ENCODE data around the gene LRRK1. TPM values are rescaled to one million over a fixed set of nuclear protein-coding genes. Genes with fewer than 3 reads are reported as not detected.

The LRRK1 gene
- total and polyA plus RNA-seq, 2 of the 4 experiments (the other 2 are of a cell fraction), result 3.0 to 5.8 TPM

DNA sequence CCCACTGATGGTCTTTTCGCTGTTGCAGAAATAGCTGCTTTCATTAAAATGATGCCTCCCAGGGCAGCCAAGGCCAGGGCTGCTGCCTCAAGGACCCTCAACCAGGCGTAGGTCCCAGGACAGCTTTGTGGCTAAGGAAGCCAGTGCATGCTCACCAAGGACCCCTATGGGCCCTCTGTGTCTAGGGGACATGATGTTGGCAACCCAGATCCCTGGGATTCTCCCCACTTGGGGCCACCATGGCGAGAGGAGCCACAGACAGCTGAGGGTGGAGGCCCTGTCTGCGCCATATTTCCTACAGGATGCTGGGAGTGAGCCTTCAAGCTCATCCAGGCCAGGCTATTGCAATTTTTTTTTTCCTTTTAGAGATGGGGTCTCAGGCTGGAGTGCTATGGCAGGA lies 195.5 kb downstream of the LRRK1 start:
- POLR2A ChIA-PET (ENCODE audit: unreplicated experiment), result no interaction called here
- Histone ChIP-seq H3K27me3 (ENCODE audit: control insufficient read depth, insufficient read depth, low read length) (no peaks in the 10 kb centered on the region), H3K9me1 (ENCODE audit: insufficient read depth, low read length) (peaks cover 7% of the 10 kb centered on the region), H3K56ac (ENCODE audit: extremely low read depth, insufficient read depth, low read length) (no peak overlapping the region), H2AFZ (replicated peaks; ENCODE audit: low read length, poor library complexity) (no peak overlapping the region), H4K8ac (ENCODE audit: low read depth in 2 of 2, low read length in 2 of 2) (no peak overlapping the region), H2BK15ac (ENCODE audit: low read depth, low read length) (no peak overlapping the region), H4K91ac (ENCODE audit: insufficient read depth, low read depth, low read length) (no peak overlapping the region), H4K20me1 (ENCODE audit: insufficient read depth, low read length) (no peaks in the 10 kb centered on the region), H3K36me3 (ENCODE audit: control insufficient read depth, insufficient read depth, low read length) (no peaks in the 10 kb centered on the region), H3K4ac (ENCODE audit: low read depth, low read length) (no peak overlapping the region), H3K9me3 (ENCODE audit: control insufficient read depth, insufficient read depth, low read length) (no peaks in the 10 kb centered on the region), H3K23ac (ENCODE audit: low read depth, low read length) (no peak overlapping the region), H2AK5ac (ENCODE audit: low read depth, low read length) (no peak overlapping the region), H3K9ac (ENCODE audit: low read depth, low read length) (no peak overlapping the region), H3K4me1 (ENCODE audit: control insufficient read depth, insufficient read depth, low read length) (peaks cover 13% of the 10 kb centered on the region), H2BK20ac (ENCODE audit: low read depth, low read length) (no peak overlapping the region), H4K5ac (ENCODE audit: low read depth, low read length) (no peak overlapping the region), H2BK5ac (ENCODE audit: low read depth, low read length, poor library complexity, severe bottlenecking) (no peak overlapping the region), H3K4me2 (ENCODE audit: low read depth, low read length) (no peak overlapping the region), H3K18ac (ENCODE audit: low read depth, low read length) (no peak overlapping the region), H2BK120ac (ENCODE audit: low read depth, low read length) (no peak overlapping the region), H3K4me3 (ENCODE audit: insufficient read depth, low read depth, low read length) (no peak overlapping the region), H3K14ac (replicated peaks; ENCODE audit: low read depth, low read length) (no peak overlapping the region), H3K79me1 (ENCODE audit: low read depth in 1 of 2, low read length in 2 of 2) (no peaks in the 10 kb centered on the region; a peak in 1 of 4 replicates), H3K27ac (ENCODE audit: insufficient read depth, low read length) (no peak overlapping the region), H2AK9ac (replicated peaks; ENCODE audit: low read depth, low read length, poor library complexity) (no peak overlapping the region)
- in situ Hi-C loops (cut with MboI; ENCODE audit: low sequenced_read_pairs) (no loop called here), intact Hi-C loops (cut with micrococcal nuclease) (no loop called here), dilution Hi-C loops (cut with HindIII; ENCODE audit: low sequenced_read_pairs, unreplicated experiment) (no loop called here)
- DNase-seq (no peak), ATAC-seq (ENCODE audit: low read depth) (no peak)
- BruUV-seq (replicated peaks), result no TSS peak
- no peak for TF ChIP-seq POLR2A (IDR thresholded peaks at IDR 0.05; ENCODE audit: low read depth, low read length)
- no peak for TF ChIP-seq RFX5 (IDR thresholded peaks at IDR 0.05; ENCODE audit: low read depth, low read length)
- TF ChIP-seq, protein P1, sequence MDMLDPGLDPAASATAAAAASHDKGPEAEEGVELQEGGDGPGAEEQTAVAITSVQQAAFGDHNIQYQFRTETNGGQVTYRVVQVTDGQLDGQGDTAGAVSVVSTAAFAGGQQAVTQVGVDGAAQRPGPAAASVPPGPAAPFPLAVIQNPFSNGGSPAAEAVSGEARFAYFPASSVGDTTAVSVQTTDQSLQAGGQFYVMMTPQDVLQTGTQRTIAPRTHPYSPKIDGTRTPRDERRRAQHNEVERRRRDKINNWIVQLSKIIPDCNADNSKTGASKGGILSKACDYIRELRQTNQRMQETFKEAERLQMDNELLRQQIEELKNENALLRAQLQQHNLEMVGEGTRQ (IDR thresholded peaks at IDR 0.05; ENCODE audit: low read depth, low read length), result no peak
- TF ChIP-seq, protein P2, sequence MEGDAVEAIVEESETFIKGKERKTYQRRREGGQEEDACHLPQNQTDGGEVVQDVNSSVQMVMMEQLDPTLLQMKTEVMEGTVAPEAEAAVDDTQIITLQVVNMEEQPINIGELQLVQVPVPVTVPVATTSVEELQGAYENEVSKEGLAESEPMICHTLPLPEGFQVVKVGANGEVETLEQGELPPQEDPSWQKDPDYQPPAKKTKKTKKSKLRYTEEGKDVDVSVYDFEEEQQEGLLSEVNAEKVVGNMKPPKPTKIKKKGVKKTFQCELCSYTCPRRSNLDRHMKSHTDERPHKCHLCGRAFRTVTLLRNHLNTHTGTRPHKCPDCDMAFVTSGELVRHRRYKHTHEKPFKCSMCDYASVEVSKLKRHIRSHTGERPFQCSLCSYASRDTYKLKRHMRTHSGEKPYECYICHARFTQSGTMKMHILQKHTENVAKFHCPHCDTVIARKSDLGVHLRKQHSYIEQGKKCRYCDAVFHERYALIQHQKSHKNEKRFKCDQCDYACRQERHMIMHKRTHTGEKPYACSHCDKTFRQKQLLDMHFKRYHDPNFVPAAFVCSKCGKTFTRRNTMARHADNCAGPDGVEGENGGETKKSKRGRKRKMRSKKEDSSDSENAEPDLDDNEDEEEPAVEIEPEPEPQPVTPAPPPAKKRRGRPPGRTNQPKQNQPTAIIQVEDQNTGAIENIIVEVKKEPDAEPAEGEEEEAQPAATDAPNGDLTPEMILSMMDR (conservative IDR thresholded peaks at IDR 0.05; ENCODE audit: low read depth, low read length), result no peak
- TF ChIP-seq, protein P3, sequence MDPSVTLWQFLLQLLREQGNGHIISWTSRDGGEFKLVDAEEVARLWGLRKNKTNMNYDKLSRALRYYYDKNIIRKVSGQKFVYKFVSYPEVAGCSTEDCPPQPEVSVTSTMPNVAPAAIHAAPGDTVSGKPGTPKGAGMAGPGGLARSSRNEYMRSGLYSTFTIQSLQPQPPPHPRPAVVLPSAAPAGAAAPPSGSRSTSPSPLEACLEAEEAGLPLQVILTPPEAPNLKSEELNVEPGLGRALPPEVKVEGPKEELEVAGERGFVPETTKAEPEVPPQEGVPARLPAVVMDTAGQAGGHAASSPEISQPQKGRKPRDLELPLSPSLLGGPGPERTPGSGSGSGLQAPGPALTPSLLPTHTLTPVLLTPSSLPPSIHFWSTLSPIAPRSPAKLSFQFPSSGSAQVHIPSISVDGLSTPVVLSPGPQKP (IDR thresholded peaks at IDR 0.05; ENCODE audit: borderline replicate concordance, low read depth, low read length), result no peak
- TF ChIP-seq SMC3 (IDR thresholded peaks at IDR 0.05; ENCODE audit: low read depth, low read length), result no peak
- no peak for TF ChIP-seq MAZ (IDR thresholded peaks at IDR 0.05; ENCODE audit: borderline replicate concordance, low read depth, low read length)
- no peak for TF ChIP-seq RAD21 (IDR thresholded peaks at IDR 0.05; ENCODE audit: low read length)
- no peak for TF ChIP-seq NFE2L2 (IDR thresholded peaks at IDR 0.05; ENCODE audit: low read depth, low read length)
- no peak for TF ChIP-seq MXI1 (IDR thresholded peaks at IDR 0.05; ENCODE audit: borderline replicate concordance, low read depth, low read length)
- TF ChIP-seq RCOR1 (IDR thresholded peaks at IDR 0.05; ENCODE audit: insufficient replicate concordance, low read length), result no peak
- no peak for TF ChIP-seq MAFK (IDR thresholded peaks at IDR 0.05; ENCODE audit: low read depth, low read length)
- no peak for TF ChIP-seq CEBPB (IDR thresholded peaks at IDR 0.05; ENCODE audit: low read depth, low read length)
- no peak for TF ChIP-seq CHD1 (IDR thresholded peaks at IDR 0.05; ENCODE audit: low read depth, low read length)
- TF ChIP-seq FOS (IDR thresholded peaks at IDR 0.05; ENCODE audit: low read depth, low read length), result no peak
- TF ChIP-seq BHLHE40 (IDR thresholded peaks at IDR 0.05; ENCODE audit: low read depth, low read length), result no peak
- CTCF ChIA-PET, result interaction anchor here (0.9 kb wide), 1 partner anchor 9 kb away, joined by 3 read pairs; no protein-coding TSS in a partner anchor
- WGBS, 2 experiments (ENCODE audit: extremely low coverage in 2 of 2, insufficient read length in 1 of 2), result 92% methylated on average over 4 of the region's 4 CpGs; no CpG with 5 or more reads in 1 of the 2 experiments
